Stimulated activated CD8-positive, alpha-beta memory T cell treated with anti-CD3 and anti-CD28 coated beads, Interleukin-12 subunit alpha, Interleukin-12 subunit beta, amount 100 ng/mL, for 24 hours (primary cell): Measurements from ENCODE around the gene KATNBL1.
A peak's percentile ranks its signal among the peaks of the same experiment; 100 is the strongest.

Experiments
- DNase-seq: peaks from one replicate; pipeline ENCODE4 v3.0.0-alpha.2; 2020; ENCODE audit errors: extremely low read depth

Gene KATNBL1, protein sequence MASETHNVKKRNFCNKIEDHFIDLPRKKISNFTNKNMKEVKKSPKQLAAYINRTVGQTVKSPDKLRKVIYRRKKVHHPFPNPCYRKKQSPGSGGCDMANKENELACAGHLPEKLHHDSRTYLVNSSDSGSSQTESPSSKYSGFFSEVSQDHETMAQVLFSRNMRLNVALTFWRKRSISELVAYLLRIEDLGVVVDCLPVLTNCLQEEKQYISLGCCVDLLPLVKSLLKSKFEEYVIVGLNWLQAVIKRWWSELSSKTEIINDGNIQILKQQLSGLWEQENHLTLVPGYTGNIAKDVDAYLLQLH

DNA sequence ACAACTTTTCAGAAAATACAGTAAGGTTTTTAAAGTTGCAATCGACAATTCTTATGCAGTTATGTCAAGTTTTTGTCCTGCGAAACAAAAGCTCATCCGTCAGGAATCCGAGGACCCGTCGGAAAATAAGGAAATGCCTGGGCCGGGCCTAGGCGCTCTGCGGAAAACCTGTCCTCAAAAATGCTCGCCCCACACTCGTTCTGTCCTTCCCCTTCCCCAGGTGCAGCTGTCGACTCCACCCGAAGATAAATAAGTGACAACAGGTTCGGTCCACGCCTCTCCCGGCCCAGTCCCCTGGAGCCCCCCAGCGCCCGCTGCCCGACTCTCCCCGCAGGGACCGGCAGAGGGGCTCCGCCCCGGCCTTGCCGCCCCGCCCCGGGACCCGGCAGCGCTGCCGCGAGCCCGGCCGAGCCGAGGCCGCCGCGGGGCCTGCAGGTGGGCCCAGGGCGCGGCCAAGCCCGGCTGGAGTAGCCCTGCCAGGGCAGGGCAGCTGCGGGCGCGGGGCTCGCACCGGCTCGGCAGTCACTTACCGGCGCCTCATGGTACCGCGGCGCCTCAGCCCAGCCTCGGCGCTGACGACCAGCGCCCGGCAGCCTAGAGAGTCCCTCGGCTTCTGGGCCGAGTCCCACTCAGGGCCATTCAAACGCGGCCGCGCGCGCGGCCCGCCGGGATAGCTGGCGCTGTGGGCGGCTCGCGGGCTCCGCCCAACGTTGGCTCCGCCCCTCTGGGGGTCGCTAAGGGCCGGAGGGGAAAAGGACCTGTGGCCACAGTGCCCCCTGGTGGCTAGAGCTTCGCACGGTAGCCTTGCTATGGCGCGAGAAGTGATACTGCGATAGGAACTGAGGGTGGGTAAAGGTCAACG, at the start of gene KATNBL1:
Gene KATNBL1, minus strand, starts transcription at position 676 of the 862 bp plus-strand sequence. CDS start 46,420 bp downstream, outside the sequence.
- peak; percentile 94 for DNase-seq

DNA sequence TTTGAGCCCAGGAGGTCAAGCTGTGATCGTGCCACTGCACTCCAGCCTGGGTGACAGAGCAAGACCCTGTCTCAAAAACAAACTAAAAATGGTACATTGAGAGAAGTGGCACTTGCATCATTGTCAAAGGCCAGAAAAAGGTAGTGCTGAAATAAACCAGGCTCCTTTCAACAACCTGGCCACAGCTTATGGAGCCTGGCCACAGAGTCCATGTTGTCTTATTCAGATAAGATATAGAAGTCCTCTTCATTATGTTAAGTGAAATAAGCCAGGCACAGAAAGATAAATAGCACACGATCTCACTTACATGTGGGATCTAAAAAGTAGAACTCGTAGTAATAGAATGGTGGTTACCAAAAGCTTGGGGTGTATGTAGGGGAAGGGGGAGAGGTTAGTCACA, 49.7 kb upstream of the KATNBL1 start:
- no peak for DNase-seq

DNA sequence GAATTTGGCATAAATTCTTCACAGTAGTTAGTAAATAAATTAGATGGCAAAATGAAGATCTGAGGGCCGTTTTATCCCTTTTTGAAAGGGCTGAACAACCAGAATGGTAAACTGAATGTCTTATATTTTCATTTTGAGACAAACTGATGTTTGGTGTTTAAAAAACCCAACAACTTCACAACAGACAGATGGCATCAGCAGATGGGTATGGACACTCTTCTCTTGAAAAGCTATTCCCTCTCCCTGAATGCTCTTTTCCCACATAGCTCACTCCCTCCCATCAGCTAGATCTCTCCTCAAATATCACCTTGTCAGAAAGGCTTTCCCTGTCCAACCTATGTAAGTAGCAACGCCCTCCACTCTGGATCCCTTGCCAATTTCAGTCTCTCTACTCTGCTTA, 48.3 kb upstream of the KATNBL1 start:
- no peak for DNase-seq

DNA sequence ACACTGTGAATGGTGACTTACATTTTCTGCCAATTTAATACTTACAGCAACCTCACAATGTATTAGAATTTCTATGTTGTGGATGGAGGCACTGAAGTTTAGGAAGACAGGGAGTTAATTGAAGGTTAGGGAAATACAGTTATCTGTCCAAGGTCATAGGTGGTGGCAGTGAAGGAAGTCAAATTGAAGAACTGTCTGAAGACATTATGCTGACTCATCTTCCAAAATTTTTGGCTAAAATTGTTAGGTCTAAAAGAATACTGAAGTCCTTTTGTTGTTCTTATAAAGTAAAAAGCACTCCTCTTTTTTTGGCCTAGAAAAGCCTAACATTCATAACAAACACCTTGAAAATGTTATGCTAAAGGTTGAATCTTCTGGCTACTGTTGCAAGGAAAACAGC, 42.6 kb upstream of the KATNBL1 start:
- DNase-seq, result no peak

DNA sequence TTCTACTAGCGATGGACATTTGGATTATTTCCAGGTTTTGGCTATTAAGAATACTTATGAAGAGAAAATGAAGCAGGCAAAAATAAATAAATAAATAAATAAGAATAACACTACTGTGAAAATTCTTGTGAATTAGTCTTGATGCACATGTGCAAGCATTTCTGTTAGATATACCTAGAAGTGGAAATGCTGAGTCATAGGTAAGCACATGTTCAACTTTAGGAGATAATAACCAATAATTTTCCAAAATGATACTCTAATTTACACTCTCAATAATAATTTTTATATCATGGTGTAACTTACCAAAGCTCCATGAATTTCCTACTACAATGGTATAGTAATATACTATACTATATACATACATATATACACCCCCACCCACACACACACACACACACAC, 38.3 kb upstream of the KATNBL1 start:
- no peak for DNase-seq

DNA sequence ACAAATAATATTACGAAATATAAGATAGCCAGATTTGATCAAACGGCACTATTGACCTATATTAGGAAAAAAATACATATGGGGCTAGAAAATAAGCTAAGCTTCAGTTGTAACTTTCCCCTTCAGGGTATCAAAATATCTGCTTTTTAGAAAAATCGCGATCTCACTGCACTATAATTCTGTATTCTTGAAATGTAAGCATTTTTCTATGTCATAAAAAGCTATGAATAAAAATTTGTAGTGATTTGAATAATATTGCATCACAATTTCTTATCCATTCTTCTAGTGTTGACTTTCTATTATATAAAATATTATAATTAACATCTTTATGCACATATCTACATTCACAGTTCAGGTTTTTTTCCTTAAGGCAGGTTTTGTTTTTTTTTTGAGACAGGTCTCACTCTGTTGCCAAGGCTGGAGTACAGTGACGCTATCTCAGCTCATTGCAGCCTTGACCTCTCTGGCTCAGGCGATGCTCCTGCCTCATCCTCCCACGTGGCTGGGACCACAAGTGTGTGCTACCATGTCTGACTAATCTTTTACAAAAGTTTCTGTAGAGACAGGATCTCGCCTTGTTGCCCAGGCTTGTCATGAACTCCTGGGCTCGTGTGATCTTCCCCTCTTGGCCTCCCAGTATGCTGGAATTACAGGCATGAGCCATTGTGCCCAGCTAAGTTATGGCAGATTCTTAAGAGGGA, 36.5 kb upstream of the KATNBL1 start:
- no peak for DNase-seq

DNA sequence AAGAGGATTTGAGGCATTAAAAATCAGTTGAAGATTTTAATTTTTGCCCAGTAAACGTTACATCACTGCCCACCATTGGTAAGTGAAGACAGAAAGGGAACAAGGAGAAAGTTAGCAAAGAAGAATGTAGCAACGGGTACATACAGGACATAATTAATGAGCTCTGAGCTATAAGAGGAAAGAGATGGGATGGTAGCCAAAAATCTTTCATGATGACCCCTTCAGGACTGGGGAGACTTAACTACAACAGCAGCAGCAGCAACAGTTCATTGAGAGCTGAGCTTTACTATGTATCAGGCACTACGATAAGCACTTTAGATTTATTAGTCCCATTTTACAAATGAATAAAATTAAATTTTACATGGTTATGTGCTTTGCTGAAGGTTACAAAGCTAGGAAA, 33.3 kb upstream of the KATNBL1 start:
- DNase-seq, result no peak

DNA sequence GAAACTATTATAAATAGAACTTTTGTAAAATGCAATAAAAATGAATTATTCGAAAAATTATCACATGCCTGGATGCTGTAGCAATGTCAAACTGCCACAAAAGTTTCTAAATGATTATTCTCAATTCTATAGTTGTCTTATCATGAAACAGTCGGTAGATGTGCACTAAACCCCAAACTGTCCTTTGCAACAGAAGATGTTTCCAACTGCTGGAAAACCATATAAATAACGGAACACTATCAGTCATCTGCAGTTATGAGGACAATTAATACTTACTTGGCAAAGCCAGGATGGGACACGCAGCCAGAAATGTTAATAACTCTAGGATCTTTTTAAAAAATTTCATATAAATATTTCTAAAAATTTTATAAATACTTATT, 32.4 kb upstream of the KATNBL1 start:
- no peak for DNase-seq

DNA sequence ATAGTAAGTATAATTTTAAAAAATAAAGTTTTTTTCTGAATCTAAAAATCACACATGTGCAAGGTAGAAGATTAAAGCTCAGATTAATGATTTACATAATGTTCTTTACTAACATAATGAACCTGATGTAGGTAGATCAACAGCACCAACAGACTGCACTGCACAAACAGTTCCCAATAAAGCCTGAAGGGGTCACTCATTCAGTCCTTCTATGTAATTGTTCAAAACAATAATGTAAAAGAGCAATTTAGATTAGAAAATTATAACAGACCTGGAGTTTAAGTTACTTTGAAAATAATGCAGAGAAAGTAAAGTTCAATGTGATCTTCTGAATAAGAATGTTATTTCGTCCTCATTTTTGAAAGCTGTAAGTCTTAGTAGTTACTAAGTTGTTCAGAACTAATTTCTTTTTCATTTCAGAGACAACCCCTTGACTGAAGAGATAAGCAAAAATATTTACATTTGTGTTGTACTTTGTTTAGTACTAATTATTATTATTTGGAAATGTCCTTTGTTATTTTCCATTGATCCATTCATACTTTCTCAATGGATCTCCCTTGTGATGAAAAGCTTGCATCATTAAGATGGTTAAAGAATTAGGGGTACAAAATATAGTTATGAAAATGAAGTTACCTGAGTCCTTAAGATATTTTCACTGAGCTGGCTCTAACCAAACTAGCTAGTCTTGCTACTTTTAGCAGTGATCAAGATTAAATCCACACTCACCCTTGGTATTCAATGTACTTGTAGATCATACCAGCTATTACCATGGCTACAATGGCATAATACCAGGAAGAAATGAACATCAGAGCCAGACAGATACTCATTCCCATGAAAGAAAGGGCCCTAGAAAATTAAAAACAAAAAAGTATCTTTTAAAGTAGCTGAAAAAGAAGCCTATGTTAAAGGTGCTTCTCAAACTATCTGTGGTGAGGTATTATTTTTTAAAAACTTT, 31.8 kb upstream of the KATNBL1 start:
- DNase-seq, result no peak

DNA sequence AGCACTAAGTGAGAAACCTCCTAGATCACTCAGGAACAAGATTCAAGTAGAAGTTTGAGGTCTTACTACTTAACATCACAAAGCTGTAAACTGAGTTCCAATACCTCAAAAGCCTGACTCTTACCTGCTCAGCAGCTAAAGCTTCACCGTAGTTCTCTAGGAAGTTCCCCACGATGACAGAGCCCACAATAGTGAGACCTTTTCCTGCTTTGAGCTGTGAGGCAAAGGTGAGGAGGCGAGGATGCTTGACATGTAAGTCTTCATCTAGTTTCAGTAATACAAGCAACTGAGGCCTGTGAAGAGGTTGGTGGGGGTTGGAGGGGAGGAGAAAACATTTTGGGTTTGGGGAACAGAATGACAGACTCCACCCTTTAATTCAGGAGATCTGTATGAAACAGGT, 30.6 kb upstream of the KATNBL1 start:
- no peak for DNase-seq

DNA sequence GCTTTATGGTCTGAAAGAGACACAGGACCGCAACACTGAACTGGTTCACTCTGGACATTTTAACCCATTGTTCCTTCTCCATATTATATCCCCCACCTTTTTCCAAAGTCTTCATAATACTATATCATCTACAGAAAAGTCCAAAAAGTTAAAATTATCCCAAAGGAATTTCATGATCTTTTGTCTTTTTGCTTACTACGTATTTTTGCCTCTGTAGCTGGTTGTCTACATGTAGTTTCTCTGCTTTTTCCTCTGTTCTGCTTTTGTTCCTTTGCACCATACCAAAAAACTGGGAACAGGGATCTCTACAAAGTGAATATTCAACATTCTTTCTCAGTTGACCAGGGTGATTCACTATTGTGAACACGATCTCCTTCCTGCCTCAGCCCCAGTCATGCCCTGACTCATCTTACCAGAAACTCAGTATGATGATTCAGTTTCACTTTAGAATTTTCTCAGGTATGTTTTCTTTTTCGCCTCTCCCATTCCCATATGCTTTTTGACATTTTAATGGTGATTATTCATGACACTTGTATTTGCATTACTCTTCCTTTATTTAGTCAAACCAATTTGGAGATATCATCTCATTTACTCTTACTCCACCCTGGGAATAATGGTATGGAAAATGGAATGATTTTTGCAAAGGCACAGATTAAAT, 29.4 kb upstream of the KATNBL1 start:
- peak; percentile 7 for DNase-seq

DNA sequence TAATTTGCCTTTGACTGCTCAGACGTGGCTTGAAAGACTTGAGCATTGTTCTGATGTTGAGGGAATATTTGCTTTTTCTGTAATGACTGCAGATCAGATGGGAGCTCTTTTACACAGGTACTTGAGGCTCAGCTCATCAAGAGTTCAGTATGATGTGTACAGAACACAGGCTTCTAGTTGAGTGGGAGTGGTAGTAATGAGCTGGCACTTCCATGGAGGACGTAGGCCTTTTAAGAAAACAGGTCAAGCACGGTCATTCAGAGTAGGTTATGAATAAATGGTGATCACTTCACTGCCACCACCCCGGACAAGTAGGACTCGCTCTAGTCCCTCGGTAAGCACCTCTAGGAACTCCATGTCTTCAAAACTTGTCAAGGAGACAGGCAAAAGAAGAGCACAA, 23.7 kb upstream of the KATNBL1 start:
- DNase-seq, result no peak

DNA sequence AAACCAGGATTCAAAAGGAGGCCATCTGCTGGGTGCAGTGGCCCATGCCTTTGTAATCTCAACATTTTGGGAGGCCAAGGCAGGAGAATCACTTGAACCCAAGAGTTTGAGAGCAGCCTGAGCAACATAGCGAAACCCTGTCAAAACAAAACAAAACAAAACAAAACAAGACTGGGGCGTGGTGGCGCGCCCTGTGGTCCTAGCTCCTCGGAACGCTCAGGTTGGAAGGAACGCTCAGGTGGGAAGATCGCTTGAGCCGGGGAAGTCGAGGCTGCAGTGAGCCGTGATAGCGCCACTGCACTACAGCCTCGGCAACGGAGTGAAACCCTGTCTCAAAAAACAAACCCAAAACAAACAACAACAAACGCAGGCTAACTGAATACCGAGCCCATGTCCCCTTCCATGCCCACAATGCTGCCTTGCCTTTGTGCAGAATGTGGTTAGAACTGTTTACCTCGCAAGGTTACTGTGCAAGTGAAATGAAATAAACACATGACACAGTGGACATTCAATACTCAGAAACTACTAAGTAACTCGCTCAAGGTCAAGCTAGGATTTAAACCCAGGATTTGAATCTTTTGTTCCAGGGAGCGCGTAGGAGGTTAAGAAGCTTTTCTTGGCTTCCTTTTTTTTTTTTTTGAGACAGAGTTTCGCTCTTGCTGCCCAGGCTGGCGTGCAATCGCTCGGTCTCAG, 14.2 kb upstream of the KATNBL1 start:
- no peak for DNase-seq

DNA sequence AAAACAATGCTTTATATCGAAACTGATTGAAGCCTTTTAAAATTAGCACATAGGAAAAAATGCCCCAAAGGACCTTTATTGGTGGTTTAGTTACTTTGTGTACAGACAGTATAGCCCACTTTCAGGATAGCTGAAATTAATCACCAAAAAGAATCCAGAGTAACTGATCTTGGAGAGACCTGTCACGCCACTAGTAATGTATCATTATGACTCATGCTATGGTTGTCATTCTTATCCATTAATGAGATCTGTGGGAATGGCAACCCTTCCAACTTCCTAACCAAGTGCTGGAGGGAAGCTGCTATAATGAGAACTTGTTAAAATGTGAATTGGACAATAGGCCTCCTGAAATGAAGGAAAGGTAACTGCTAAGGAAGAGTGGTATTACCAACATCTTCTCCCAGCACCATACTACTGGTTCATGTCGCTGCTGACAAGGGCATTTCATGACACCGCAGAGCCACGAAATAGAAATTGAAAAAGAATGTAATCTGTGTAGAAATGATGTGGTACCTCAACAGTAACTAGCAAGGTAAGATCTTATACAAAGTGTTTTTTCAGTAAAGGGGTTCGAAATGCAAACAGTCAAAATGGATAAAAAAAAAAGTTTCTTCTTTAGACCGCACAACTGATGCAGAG, 7.8 kb upstream of the KATNBL1 start:
- DNase-seq, result no peak

DNA sequence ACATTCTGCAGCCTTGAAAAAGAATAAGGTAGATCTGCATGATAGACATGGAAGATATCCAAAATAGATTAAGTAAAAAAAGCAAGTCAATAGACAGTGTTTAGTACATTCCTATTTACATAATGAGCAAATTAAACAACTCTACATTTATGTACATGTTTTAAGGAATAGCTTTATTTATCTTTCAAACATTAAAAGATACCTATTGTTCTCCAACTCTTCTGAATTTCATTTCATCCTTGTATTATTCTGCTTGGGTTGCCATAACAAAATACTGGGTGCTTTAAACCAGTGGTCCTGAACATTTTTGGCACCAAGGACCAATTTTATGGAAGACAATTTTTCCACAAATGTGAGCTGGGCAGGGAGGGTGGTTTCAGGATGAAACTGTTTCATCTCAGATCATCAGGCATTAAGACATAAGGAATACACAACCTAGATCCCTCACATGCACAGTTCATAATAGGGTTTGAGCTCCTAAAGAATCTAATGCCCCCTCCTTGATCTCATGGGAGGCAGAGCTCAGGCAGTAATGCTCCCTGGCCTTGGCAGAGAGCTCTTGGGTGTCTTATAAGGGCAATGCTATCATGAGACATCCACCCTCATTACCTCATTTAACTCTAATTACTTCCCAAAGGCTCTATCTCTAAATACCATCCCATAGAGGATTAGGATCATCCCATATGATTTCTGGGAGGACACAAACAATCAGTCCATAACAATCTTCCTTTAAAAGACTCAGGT, 6.8 kb upstream of the KATNBL1 start:
- DNase-seq, result no peak

DNA sequence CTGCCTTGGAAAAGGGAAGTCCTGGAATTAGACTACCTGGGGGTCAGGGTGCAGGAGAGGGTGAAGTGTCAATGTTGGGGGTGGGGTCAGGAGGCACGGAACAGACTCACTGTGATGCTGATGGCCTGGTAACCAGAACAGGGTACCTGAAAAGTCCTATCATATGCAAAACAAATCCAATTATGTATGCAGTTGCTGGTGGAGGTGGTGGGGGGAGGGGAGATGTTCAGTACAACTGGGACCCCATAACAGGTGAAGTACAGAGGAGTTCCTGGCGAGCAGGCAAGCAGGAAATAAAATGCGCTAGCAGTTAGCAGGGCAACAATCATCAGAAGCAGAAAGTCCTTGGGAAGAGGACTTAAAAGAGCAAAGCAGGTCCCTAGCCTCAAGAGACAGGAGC, 4.2 kb upstream of the KATNBL1 start:
- DNase-seq, result no peak

DNA sequence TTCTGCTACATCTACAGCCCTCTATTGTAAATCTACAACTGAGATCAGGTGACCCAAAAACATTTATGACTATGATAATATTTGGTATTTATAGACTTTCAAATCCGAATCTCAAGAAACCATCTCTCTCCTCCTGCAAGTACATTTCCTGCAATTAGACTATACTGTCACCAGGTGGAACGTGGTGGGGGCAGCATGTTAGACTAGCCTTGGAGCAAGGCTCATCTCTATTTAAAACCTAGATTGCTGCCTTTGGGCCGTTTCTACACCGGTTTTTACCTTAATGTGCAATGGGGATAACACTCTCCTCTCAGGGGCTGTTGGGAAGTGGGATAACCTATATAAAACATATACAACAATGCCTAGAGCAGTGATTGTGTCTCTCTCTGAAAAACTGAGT, 3.8 kb upstream of the KATNBL1 start:
- no peak for DNase-seq

DNA sequence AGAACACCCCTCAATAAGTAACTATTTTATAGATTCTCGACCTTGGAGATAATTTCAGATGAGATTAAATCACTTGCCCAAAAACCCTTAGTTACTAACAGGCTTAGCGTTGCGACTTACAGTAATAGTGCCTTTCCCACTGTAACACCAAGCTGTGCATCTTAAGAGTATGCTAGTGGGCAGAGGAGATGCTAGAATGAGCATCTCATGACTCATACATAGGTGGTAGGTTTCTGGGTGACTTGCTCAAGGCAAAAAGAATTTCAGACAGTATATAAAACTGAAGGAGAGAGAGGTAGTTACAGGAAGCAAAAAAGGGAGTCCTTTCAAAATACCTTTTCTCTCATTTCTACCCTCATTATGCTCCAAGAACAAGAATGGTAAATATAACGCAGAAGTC, 3.9 kb downstream of the KATNBL1 start:
- no peak for DNase-seq

DNA sequence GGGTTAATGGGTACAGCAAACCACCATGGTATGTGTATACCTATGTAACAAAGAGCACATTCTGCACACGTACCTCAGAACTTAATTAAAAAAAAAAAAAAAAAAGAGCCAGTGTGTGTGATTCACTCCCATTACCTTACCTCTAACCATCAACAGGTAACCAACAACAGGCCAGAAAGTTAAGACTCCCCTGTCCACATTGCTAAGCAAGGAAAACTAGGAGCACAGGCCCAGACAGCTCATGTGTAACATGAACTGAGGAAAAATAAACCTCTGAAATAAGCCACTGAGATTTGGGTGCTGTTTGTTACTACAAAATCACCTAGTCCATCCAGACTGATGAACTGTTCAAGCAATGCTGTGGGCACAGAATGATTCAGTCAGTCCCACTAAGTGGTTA, 6.0 kb downstream of the KATNBL1 start:
- DNase-seq, result no peak
